Suprapubic skin (tissue), 4 donors: Measurements from ENCODE around the gene ANK3.

Experiments
- EP300 ChIP-seq: sonication (generic); formaldehyde crosslinking; IDR thresholded peaks from one replicate; pipeline ENCODE4 v1.6.1; 2017; ENCODE audit warnings: antibody characterized with exemption
- POLR2A ChIP-seq, 2 donors: fragments of 450-650 bp; IDR thresholded peaks; one replicate each; pipeline ENCODE4 v1.6.1; 2017; ENCODE audit warnings: antibody characterized with exemption in 2 of 2, mild to moderate bottlenecking in 2 of 2, moderate library complexity in 2 of 2
- POLR2AphosphoS5 ChIP-seq, 3 donors: sonication (generic); formaldehyde crosslinking; IDR thresholded peaks; one replicate each; pipeline ENCODE4 v1.6.1; 2017; ENCODE audit warnings: antibody characterized with exemption in 3 of 3
- TF ChIP-seq, protein P1 (sequence below), 2 donors: fragments of 200-600 bp in 1 of 2; fragments of 450-650 bp in 1 of 2; sonication (generic) in 1 of 2; IDR thresholded peaks; one replicate each; pipeline ENCODE4 v1.5.1; 2016 to 2019; ENCODE audit warnings: antibody characterized with exemption in 2 of 2, mild to moderate bottlenecking in 1 of 2, moderate library complexity in 1 of 2

DNA sequence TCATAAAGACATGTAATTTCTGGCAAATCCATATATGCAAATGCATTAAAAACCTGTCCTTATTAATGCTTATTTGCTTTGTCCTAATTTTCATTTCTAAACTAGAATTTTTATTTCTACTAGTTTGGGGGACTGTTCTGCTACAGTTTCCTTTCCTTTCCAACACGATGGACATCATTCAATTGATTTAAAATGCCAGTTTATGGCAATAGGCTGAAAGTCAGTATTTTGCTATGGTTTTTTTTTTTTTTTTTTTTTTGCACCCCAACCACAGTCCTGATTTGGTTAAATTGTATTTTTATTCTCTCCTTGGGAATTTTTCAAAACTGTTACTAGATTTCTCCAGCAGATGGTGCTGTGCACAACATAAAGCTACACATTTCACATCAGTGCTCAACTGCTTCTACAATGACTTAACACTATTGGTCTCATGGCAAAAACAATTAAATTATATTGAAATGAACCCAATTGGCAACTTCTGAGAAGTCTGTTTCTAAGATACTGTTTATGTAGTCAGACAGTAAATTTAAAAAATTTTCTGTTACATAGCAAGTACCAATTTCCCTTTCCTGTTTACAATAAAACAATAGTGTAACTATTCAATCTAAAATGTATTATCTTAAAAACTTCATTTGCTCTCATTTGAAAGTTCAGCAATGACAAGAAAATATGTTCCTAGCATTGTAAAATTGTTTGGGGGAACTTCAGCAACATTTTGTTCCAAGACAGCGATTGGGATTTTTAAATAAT is 289.5 kb downstream of the ANK3 start:
- TF ChIP-seq, protein P1, sequence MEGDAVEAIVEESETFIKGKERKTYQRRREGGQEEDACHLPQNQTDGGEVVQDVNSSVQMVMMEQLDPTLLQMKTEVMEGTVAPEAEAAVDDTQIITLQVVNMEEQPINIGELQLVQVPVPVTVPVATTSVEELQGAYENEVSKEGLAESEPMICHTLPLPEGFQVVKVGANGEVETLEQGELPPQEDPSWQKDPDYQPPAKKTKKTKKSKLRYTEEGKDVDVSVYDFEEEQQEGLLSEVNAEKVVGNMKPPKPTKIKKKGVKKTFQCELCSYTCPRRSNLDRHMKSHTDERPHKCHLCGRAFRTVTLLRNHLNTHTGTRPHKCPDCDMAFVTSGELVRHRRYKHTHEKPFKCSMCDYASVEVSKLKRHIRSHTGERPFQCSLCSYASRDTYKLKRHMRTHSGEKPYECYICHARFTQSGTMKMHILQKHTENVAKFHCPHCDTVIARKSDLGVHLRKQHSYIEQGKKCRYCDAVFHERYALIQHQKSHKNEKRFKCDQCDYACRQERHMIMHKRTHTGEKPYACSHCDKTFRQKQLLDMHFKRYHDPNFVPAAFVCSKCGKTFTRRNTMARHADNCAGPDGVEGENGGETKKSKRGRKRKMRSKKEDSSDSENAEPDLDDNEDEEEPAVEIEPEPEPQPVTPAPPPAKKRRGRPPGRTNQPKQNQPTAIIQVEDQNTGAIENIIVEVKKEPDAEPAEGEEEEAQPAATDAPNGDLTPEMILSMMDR (IDR thresholded peaks at IDR 0.05), result peak; percentile 36 to 42
- TF ChIP-seq POLR2A (IDR thresholded peaks at IDR 0.05) (no peak), EP300 (no peak), POLR2AphosphoS5 (IDR thresholded peaks at IDR 0.05) (no peak)
